HepG2 (cell line): ENCODE data around the gene MTF1. TPM values are rescaled to one million over a fixed set of nuclear protein-coding genes. Genes with fewer than 3 reads are reported as not detected.
A peak's percentile ranks its signal among the peaks of the same experiment; 100 is the strongest.

ENCODE experiments used
- DZIP1 ChIP-seq: sonication (generic); formaldehyde crosslinking; IDR thresholded peaks from 2 replicates; pipeline ENCODE4 v1.5.0; 2020; ENCODE audit warnings: mild to moderate bottlenecking, missing genetic modification reagents
- FIP1L1 ChIP-seq: fragments of 200-400 bp; formaldehyde crosslinking; IDR thresholded peaks from 2 replicates; pipeline ENCODE4 v1.6.1; 2018; ENCODE audit warnings: low read depth, mild to moderate bottlenecking, low read length, moderate library complexity, borderline replicate concordance; ENCODE audit not compliant: insufficient read depth
- MEIS2 ChIP-seq: sonication (generic); formaldehyde crosslinking; IDR thresholded peaks from 2 replicates; pipeline ENCODE4 v1.9.0; 2021; ENCODE audit warnings: mild to moderate bottlenecking, missing genetic modification reagents
- TCF12 ChIP-seq, 2 experiments: fragments of 450-650 bp in 1 of 2; sonication (generic) in 1 of 2; formaldehyde crosslinking in 1 of 2; IDR thresholded peaks; 2 replicates each; pipeline versions ENCODE4 v1.6.1 to v1.8.0; 2017 to 2022; ENCODE audit warnings: antibody characterized with exemption in 1 of 2, mild to moderate bottlenecking in 1 of 2, missing genetic modification reagents in 1 of 2, moderate library complexity in 1 of 2
- THAP7 ChIP-seq: sonication (generic); formaldehyde crosslinking; IDR thresholded peaks from 2 replicates; pipeline ENCODE4 v1.8.1; 2023; ENCODE audit warnings: mild to moderate bottlenecking, missing genetic modification reagents
- ZGPAT ChIP-seq: IDR thresholded peaks from 2 replicates; pipeline ENCODE4 v1.6.1; 2016; ENCODE audit warnings: mild to moderate bottlenecking
- ZNF256 ChIP-seq: sonication (generic); formaldehyde crosslinking; conservative IDR thresholded peaks from 2 replicates; pipeline ENCODE4 v1.4.0; 2020; ENCODE audit warnings: missing genetic modification reagents
- ZNF580 ChIP-seq: IDR thresholded peaks from 2 replicates; pipeline ENCODE4 v1.6.1; 2016; ENCODE audit warnings: low read depth, borderline replicate concordance
- ZNF7 ChIP-seq: IDR thresholded peaks from 2 replicates; pipeline ENCODE4 v1.6.1; 2016; ENCODE audit warnings: missing biosample characterization, missing genetic modification reagents
- ZNF792 ChIP-seq: IDR thresholded peaks from 2 replicates; pipeline ENCODE4 v1.6.1; 2016
- polyA plus RNA-seq, 8 experiments: library from polyadenylated mRNA; depleted of rRNA in 3 of 8; stranded (reverse) in 7 of 8; unstranded in 1 of 8; fragments of >200 nt; fragmentation: Illumina TruSeq in 4 of 8; extraction: Trizol in 4 of 8; gene quantifications; 2 replicates each; pipeline versions ENCODE4 v1.2.1 to v1.2.3, GENCODE V29; 2011 to 2016; ENCODE audit warnings: low read depth in 4 of 8, missing spikeins in 1 of 8, mixed read lengths in 1 of 8; ENCODE audit not compliant: insufficient read depth in 1 of 8
- total RNA-seq, 5 experiments: library from RNA; depleted of rRNA; stranded (reverse); fragments of >200 nt; fragmentation: Illumina TruSeq; extraction: Trizol; gene quantifications; 2 replicates each; pipeline ENCODE4 v1.2.3, GENCODE V29; 2016; ENCODE audit warnings: low read depth in 1 of 5
- TF ChIP-seq, protein P1 (sequence below): sonication (generic); formaldehyde crosslinking; IDR thresholded peaks from 2 replicates; pipeline ENCODE4 v1.8.0; 2022; ENCODE audit warnings: missing genetic modification reagents, mild to moderate bottlenecking, moderate library complexity, borderline replicate concordance
- TF ChIP-seq, protein P2 (sequence below): IDR thresholded peaks from 2 replicates; pipeline ENCODE4 v1.6.1; 2016; ENCODE audit warnings: low read depth, control low read depth
- TF ChIP-seq, protein P3 (sequence below): sonication (generic); formaldehyde crosslinking; IDR thresholded peaks from 2 replicates; pipeline ENCODE4 v1.4.0; 2020; ENCODE audit warnings: low read depth, mild to moderate bottlenecking, missing genetic modification reagents
- TF ChIP-seq, protein P4 (sequence below): sonication (generic); formaldehyde crosslinking; IDR thresholded peaks from 2 replicates; pipeline ENCODE4 v1.4.0; 2020; ENCODE audit warnings: low read depth, mild to moderate bottlenecking, missing genetic modification reagents
- TF ChIP-seq, protein P5 (sequence below): IDR thresholded peaks from 2 replicates; pipeline ENCODE4 v1.6.1; 2016; ENCODE audit warnings: missing compliant biosample characterization, missing genetic modification reagents, borderline replicate concordance

Gene MTF1
- total and polyA plus RNA-seq, 2 of the 13 experiments (the other 11 are each of a cell fraction or from before 2014, with no cell fraction given) = 2.4 to 3.3 TPM

- TF ChIP-seq, protein P1, sequence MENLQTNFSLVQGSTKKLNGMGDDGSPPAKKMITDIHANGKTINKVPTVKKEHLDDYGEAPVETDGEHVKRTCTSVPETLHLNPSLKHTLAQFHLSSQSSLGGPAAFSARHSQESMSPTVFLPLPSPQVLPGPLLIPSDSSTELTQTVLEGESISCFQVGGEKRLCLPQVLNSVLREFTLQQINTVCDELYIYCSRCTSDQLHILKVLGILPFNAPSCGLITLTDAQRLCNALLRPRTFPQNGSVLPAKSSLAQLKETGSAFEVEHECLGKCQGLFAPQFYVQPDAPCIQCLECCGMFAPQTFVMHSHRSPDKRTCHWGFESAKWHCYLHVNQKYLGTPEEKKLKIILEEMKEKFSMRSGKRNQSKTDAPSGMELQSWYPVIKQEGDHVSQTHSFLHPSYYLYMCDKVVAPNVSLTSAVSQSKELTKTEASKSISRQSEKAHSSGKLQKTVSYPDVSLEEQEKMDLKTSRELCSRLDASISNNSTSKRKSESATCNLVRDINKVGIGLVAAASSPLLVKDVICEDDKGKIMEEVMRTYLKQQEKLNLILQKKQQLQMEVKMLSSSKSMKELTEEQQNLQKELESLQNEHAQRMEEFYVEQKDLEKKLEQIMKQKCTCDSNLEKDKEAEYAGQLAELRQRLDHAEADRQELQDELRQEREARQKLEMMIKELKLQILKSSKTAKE (CRISPR knock-in tag) = peak; percentile 59; the same call in 1 of the 2 replicates
- TF ChIP-seq MEIS2 (CRISPR knock-in tag) = peak; percentile 99
- TF ChIP-seq ZNF256 (CRISPR knock-in tag) = peak; percentile 100
- TF ChIP-seq TCF12 (IDR thresholded peaks at IDR 0.05) = no peak
- TF ChIP-seq TCF12 (CRISPR knock-in tag; IDR thresholded peaks at IDR 0.05) = peak; percentile 89; the same call in 1 of the 2 replicates
- TF ChIP-seq, protein P2, sequence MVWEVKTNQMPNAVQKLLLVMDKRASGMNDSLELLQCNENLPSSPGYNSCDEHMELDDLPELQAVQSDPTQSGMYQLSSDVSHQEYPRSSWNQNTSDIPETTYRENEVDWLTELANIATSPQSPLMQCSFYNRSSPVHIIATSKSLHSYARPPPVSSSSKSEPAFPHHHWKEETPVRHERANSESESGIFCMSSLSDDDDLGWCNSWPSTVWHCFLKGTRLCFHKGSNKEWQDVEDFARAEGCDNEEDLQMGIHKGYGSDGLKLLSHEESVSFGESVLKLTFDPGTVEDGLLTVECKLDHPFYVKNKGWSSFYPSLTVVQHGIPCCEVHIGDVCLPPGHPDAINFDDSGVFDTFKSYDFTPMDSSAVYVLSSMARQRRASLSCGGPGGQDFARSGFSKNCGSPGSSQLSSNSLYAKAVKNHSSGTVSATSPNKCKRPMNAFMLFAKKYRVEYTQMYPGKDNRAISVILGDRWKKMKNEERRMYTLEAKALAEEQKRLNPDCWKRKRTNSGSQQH = peak; percentile 100
- peak; percentile 92; the same call in 1 of the 2 replicates for TF ChIP-seq THAP7 (CRISPR knock-in tag)
- TF ChIP-seq ZNF792 (CRISPR knock-in tag) = peak; percentile 100
- TF ChIP-seq DZIP1 = peak; percentile 98
- no peak for TF ChIP-seq FIP1L1
- peak; percentile 93 for TF ChIP-seq ZNF7 (CRISPR knock-in tag)
- TF ChIP-seq ZNF580 (CRISPR knock-in tag) = peak; percentile 100
- TF ChIP-seq ZGPAT (CRISPR knock-in tag) = peak; percentile 84; the same call in 1 of the 2 replicates
- TF ChIP-seq, protein P3, sequence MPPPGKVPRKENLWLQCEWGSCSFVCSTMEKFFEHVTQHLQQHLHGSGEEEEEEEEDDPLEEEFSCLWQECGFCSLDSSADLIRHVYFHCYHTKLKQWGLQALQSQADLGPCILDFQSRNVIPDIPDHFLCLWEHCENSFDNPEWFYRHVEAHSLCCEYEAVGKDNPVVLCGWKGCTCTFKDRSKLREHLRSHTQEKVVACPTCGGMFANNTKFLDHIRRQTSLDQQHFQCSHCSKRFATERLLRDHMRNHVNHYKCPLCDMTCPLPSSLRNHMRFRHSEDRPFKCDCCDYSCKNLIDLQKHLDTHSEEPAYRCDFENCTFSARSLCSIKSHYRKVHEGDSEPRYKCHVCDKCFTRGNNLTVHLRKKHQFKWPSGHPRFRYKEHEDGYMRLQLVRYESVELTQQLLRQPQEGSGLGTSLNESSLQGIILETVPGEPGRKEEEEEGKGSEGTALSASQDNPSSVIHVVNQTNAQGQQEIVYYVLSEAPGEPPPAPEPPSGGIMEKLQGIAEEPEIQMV (CRISPR knock-in tag) = peak; percentile 89; the same call in 1 of the 2 replicates
- TF ChIP-seq, protein P4, sequence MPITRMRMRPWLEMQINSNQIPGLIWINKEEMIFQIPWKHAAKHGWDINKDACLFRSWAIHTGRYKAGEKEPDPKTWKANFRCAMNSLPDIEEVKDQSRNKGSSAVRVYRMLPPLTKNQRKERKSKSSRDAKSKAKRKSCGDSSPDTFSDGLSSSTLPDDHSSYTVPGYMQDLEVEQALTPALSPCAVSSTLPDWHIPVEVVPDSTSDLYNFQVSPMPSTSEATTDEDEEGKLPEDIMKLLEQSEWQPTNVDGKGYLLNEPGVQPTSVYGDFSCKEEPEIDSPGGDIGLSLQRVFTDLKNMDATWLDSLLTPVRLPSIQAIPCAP = peak; percentile 96
- TF ChIP-seq, protein P5, sequence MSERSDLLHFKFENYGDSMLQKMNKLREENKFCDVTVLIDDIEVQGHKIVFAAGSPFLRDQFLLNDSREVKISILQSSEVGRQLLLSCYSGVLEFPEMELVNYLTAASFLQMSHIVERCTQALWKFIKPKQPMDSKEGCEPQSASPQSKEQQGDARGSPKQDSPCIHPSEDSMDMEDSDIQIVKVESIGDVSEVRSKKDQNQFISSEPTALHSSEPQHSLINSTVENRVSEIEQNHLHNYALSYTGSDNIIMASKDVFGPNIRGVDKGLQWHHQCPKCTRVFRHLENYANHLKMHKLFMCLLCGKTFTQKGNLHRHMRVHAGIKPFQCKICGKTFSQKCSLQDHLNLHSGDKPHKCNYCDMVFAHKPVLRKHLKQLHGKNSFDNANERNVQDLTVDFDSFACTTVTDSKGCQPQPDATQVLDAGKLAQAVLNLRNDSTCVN (CRISPR knock-in tag) = peak; percentile 98
Observed at GRCh38 chr1:37764414-37764825, 95.0 kb downstream of the MTF1 start (continued).
